ENCODE results near the gene MPEG1.

DNA sequence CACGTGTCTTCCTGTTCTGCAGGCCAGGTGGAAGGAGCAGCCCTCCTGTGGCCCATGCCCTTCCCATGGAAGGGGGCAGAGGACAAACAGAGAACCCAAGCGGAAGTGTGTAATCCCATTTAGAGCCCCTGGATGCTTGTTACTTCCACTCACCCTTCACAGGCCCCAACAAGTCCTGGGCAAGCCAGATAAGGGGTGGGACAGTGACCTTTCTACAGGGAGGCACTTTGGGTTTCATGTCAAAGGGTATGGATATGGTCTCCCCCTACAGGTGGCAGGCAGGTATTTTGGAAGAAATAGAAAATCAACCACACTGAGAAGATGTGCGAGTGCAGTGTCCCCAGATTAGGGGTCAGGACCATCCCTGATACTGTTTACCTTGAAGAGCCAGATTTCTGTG lies 11.4 kb downstream of the MPEG1 start:
- TF ChIP-seq, protein P1, sequence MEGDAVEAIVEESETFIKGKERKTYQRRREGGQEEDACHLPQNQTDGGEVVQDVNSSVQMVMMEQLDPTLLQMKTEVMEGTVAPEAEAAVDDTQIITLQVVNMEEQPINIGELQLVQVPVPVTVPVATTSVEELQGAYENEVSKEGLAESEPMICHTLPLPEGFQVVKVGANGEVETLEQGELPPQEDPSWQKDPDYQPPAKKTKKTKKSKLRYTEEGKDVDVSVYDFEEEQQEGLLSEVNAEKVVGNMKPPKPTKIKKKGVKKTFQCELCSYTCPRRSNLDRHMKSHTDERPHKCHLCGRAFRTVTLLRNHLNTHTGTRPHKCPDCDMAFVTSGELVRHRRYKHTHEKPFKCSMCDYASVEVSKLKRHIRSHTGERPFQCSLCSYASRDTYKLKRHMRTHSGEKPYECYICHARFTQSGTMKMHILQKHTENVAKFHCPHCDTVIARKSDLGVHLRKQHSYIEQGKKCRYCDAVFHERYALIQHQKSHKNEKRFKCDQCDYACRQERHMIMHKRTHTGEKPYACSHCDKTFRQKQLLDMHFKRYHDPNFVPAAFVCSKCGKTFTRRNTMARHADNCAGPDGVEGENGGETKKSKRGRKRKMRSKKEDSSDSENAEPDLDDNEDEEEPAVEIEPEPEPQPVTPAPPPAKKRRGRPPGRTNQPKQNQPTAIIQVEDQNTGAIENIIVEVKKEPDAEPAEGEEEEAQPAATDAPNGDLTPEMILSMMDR (IDR thresholded peaks at IDR 0.05), result no peak
- no peak for TF ChIP-seq POLR2A (IDR thresholded peaks at IDR 0.05)

Data from testis (tissue), 2 donors.